ENCODE measurements around the gene E2F4.
A peak's percentile ranks its signal among the peaks of the same experiment; 100 is the strongest.

Gene E2F4

DNA sequence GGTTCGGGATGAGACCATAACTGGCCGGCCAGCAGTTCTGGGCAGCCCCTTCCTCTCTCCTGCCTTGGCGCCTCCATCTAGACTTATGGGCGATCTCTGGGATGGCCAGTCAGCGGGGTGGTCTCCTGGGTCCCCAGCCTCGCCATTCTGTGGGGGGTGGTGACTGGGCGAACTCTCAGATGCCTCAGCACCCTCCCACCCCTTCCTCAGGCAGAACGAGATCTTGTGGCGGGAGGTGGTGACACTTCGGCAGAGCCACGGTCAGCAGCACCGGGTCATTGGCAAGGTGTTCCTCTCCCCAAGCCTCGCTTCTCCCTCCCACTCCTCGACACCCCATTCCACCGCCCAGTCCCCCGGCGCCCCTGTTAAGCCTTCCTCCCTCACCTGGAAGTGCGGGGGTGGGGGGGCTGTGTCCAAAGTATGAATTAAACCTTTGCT lies 25.8 kb upstream of the E2F4 start:
- no CpG with 5 or more reads among the region's 18 CpGs for WGBS (ENCODE audit: extremely low coverage, insufficient coverage, insufficient read length)

DNA sequence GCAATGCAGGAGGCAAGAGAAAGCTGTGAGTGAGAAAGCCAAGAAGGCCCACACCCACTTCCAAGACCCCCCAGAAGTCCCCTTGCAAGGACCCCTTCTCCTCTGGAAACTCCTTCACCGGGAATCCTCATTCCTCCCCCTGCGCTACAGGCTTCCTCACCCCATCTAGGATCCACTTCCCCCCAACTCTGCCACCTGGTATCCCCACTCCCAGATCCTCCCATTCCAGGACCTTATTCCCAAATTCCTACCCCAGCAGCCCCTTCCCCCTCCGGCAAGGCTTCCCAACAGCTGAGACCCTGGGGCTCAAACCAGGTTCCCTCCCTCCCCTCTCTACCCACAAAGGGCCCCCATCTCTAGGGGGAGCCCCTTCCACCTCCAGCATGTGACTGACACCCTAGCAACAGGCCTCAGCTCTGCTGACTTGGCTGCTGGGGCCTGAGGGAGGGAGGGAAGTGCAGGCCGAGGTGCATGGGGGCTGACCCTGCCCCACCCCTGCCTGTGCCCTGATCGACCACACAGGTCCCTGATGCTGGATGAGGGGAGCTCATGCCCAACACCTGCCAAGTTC lies 25.3 kb upstream of the E2F4 start:
- Histone ChIP-seq H3K79me2 (ENCODE audit: control insufficient read depth, insufficient read depth, low read length, poor library complexity) (peaks cover 1% of the 10 kb centered on the region), H3K4me3 (ENCODE audit: low read depth, low read length) (no peak overlapping the region), H3K23ac (ENCODE audit: low read length) (no peak overlapping the region), H3K4me1 (ENCODE audit: control insufficient read depth in 1 of 2, insufficient read depth in 2 of 2, low read length in 2 of 2) (peaks cover 20 to 32% of the 10 kb centered on the region in 2 experiments), H3K4me2 (ENCODE audit: low read length) (no peak overlapping the region), H3K79me1 (ENCODE audit: low read length) (peaks cover 5% of the 10 kb centered on the region), H2BK12ac (ENCODE audit: low read length) (no peak overlapping the region), H3K4ac (ENCODE audit: low read depth, low read length) (no peak overlapping the region), H2BK120ac (ENCODE audit: insufficient read depth, low read length, poor library complexity) (no peak overlapping the region), H4K8ac (ENCODE audit: low read depth, low read length) (no peak overlapping the region), H3K27me3 (ENCODE audit: insufficient read depth, low read length) (peaks cover 73% of the 10 kb centered on the region), H4K91ac (ENCODE audit: low read depth, low read length) (no peak overlapping the region), H3K9me3 (ENCODE audit: insufficient read depth, low read depth, low read length) (peaks cover 9% of the 10 kb centered on the region), H2BK5ac (ENCODE audit: low read depth, low read length, poor library complexity) (no peak overlapping the region), H3K18ac (ENCODE audit: low read length) (no peak overlapping the region), H3K27ac (ENCODE audit: low read depth, low read length) (no peak overlapping the region), H2AK5ac (ENCODE audit: low read length) (no peak overlapping the region), H3K14ac (ENCODE audit: low read length) (no peak overlapping the region), H2AFZ (ENCODE audit: insufficient read depth, low read length, poor library complexity) (no peak overlapping the region), H4K12ac (ENCODE audit: low read depth, low read length) (no peak overlapping the region), H3K36me3 (ENCODE audit: control insufficient read depth in 1 of 2, insufficient read depth in 2 of 2, low read length in 2 of 2) (no peaks in the 10 kb centered on the region), H3K9ac (ENCODE audit: low read length) (no peak overlapping the region)
- no CpG with 5 or more reads among the region's 5 CpGs for WGBS (ENCODE audit: extremely low coverage, insufficient coverage, insufficient read length)
- no peak for DNase-seq

More for the DNA sequence above, 25.8 kb upstream of the E2F4 start:
- no peak overlapping the region for H2BK5ac ChIP-seq (ENCODE audit: low read depth, low read length, poor library complexity)
- H3K9me3 ChIP-seq (ENCODE audit: insufficient read depth, low read depth, low read length): peaks cover 8% of the 10 kb centered on the region
- peaks cover 21 to 34% of the 10 kb centered on the region in 2 experiments for H3K4me1 ChIP-seq (ENCODE audit: control insufficient read depth in 1 of 2, insufficient read depth in 2 of 2, low read length in 2 of 2)
- H3K14ac ChIP-seq (ENCODE audit: low read length): no peak overlapping the region
- H4K8ac ChIP-seq (ENCODE audit: low read depth, low read length): no peak overlapping the region
- H2AK5ac ChIP-seq (ENCODE audit: low read length): no peak overlapping the region
- H3K4me3 ChIP-seq (ENCODE audit: low read depth, low read length): no peak overlapping the region
- no peak overlapping the region for H3K9ac ChIP-seq (ENCODE audit: low read length)
- no peak overlapping the region for H2BK12ac ChIP-seq (ENCODE audit: low read length)
- H4K12ac ChIP-seq (ENCODE audit: low read depth, low read length): no peak overlapping the region
- no peak overlapping the region for H2AFZ ChIP-seq (ENCODE audit: insufficient read depth, low read length, poor library complexity)
- H3K18ac ChIP-seq (ENCODE audit: low read length): no peak overlapping the region
- H3K4ac ChIP-seq (ENCODE audit: low read depth, low read length): no peak overlapping the region
- no peak for DNase-seq
- H3K27ac ChIP-seq (ENCODE audit: low read depth, low read length): no peak overlapping the region
- H3K23ac ChIP-seq (ENCODE audit: low read length): no peak overlapping the region
- no peak overlapping the region for H4K91ac ChIP-seq (ENCODE audit: low read depth, low read length)
- H3K36me3 ChIP-seq (ENCODE audit: control insufficient read depth in 1 of 2, insufficient read depth in 2 of 2, low read length in 2 of 2): no peaks in the 10 kb centered on the region
- no peak overlapping the region for H2BK120ac ChIP-seq (ENCODE audit: insufficient read depth, low read length, poor library complexity)
- H3K79me2 ChIP-seq (ENCODE audit: control insufficient read depth, insufficient read depth, low read length, poor library complexity): peaks cover 1% of the 10 kb centered on the region
- no peak overlapping the region for H3K4me2 ChIP-seq (ENCODE audit: low read length)
- H3K27me3 ChIP-seq (ENCODE audit: insufficient read depth, low read length): peaks cover 79% of the 10 kb centered on the region
- peaks cover 5% of the 10 kb centered on the region for H3K79me1 ChIP-seq (ENCODE audit: low read length)

DNA sequence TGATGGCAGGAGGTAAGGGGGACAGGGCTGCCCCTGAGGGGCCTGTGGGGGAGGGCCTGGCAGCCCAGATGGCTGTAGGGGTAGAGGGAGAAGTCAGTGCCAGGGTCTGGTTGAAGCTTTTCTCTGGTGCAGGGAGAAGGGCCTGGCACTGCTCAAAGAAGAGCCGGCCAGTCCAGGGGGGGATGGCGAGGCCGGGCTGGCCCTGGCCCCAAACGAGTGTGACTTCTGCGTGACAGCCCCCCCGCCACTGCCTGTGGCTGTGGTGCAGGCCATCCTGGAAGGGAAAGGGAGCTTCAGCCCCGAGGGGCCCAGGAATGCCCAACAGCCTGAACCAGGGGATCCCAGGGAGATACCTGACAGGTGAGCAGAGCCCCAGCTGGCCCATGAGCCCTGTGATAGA lies 24.4 kb upstream of the E2F4 start:
- Histone ChIP-seq H3K36me3 (ENCODE audit: control insufficient read depth in 1 of 2, insufficient read depth in 2 of 2, low read length in 2 of 2) (no peaks in the 10 kb centered on the region), H2BK12ac (ENCODE audit: low read length) (no peak overlapping the region), H3K18ac (ENCODE audit: low read length) (no peak overlapping the region), H3K27ac (ENCODE audit: low read depth, low read length) (no peak overlapping the region), H3K9me3 (ENCODE audit: insufficient read depth, low read depth, low read length) (peaks cover 11% of the 10 kb centered on the region), H3K14ac (ENCODE audit: low read length) (no peak overlapping the region), H4K8ac (ENCODE audit: low read depth, low read length) (no peak overlapping the region), H2BK5ac (ENCODE audit: low read depth, low read length, poor library complexity) (no peak overlapping the region), H3K79me2 (ENCODE audit: control insufficient read depth, insufficient read depth, low read length, poor library complexity) (peaks cover 1% of the 10 kb centered on the region), H4K12ac (ENCODE audit: low read depth, low read length) (no peak overlapping the region), H2BK120ac (ENCODE audit: insufficient read depth, low read length, poor library complexity) (no peak overlapping the region), H2AK5ac (ENCODE audit: low read length) (no peak overlapping the region), H3K23ac (ENCODE audit: low read length) (no peak overlapping the region), H2AFZ (ENCODE audit: insufficient read depth, low read length, poor library complexity) (no peak overlapping the region), H3K27me3 (ENCODE audit: insufficient read depth, low read length) (peaks cover 66% of the 10 kb centered on the region), H3K4me2 (ENCODE audit: low read length) (no peak overlapping the region), H3K4me1 (ENCODE audit: control insufficient read depth in 1 of 2, insufficient read depth in 2 of 2, low read length in 2 of 2) (peaks cover 20 to 31% of the 10 kb centered on the region in 2 experiments), H3K4me3 (ENCODE audit: low read depth, low read length) (peak overlapping the region; percentile 14), H3K79me1 (ENCODE audit: low read length) (peaks cover 5% of the 10 kb centered on the region), H3K9ac (ENCODE audit: low read length) (no peak overlapping the region), H3K4ac (ENCODE audit: low read depth, low read length) (no peak overlapping the region), H4K91ac (ENCODE audit: low read depth, low read length) (no peak overlapping the region)
- no peak for DNase-seq
- WGBS (ENCODE audit: extremely low coverage, insufficient coverage, insufficient read length): no CpG with 5 or more reads among the region's 7 CpGs

DNA sequence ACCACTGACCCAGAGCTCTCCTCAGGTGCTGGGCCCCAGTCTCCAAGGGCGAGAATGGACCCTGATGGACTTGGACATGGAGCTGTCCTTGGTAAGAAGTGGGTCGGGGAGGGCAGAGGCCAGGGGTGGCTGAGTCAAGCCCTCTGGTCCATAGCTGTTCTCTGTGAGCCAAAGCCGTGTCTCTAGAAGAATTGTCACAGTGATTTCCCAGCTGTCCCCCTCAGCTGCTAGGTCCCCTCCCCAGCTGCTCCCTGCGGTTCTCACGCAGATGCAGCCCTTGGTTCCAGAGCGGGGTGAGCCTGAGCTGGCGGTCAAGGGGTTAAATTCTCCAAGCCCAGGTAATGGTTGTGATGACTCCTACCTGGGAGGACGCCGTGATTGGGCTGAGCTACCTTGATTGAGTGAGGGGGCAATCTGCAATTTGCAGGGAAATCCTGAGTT lies 22.9 kb upstream of the E2F4 start:
- H4K8ac ChIP-seq (ENCODE audit: low read depth, low read length): no peak overlapping the region
- H3K9me3 ChIP-seq (ENCODE audit: insufficient read depth, low read depth, low read length): peaks cover 4% of the 10 kb centered on the region
- no CpG with 5 or more reads among the region's 9 CpGs for WGBS (ENCODE audit: extremely low coverage, insufficient coverage, insufficient read length)
- no peak overlapping the region for H2BK12ac ChIP-seq (ENCODE audit: low read length)
- H2BK5ac ChIP-seq (ENCODE audit: low read depth, low read length, poor library complexity): no peak overlapping the region
- no peak overlapping the region for H3K23ac ChIP-seq (ENCODE audit: low read length)
- H3K4me2 ChIP-seq (ENCODE audit: low read length): no peak overlapping the region
- no peak overlapping the region for H3K14ac ChIP-seq (ENCODE audit: low read length)
- no peak overlapping the region for H3K4me3 ChIP-seq (ENCODE audit: low read depth, low read length)
- H3K4ac ChIP-seq (ENCODE audit: low read depth, low read length): no peak overlapping the region
- no peak for DNase-seq
- no peak overlapping the region for H2BK120ac ChIP-seq (ENCODE audit: insufficient read depth, low read length, poor library complexity)
- H2AFZ ChIP-seq (ENCODE audit: insufficient read depth, low read length, poor library complexity): no peak overlapping the region
- H3K79me2 ChIP-seq (ENCODE audit: control insufficient read depth, insufficient read depth, low read length, poor library complexity): peaks cover 1% of the 10 kb centered on the region
- no peak overlapping the region for H3K9ac ChIP-seq (ENCODE audit: low read length)
- no peak overlapping the region for H4K91ac ChIP-seq (ENCODE audit: low read depth, low read length)
- no peak overlapping the region for H3K27ac ChIP-seq (ENCODE audit: low read depth, low read length)
- H3K27me3 ChIP-seq (ENCODE audit: insufficient read depth, low read length): peaks cover 62% of the 10 kb centered on the region
- peaks cover 5% of the 10 kb centered on the region for H3K79me1 ChIP-seq (ENCODE audit: low read length)
- no peak overlapping the region for H3K18ac ChIP-seq (ENCODE audit: low read length)
- H4K12ac ChIP-seq (ENCODE audit: low read depth, low read length): no peak overlapping the region
- H3K36me3 ChIP-seq (ENCODE audit: control insufficient read depth in 1 of 2, insufficient read depth in 2 of 2, low read length in 2 of 2): no peaks in the 10 kb centered on the region
- H3K4me1 ChIP-seq (ENCODE audit: control insufficient read depth in 1 of 2, insufficient read depth in 2 of 2, low read length in 2 of 2): peaks cover 14 to 24% of the 10 kb centered on the region in 2 experiments
- no peak overlapping the region for H2AK5ac ChIP-seq (ENCODE audit: low read length)
